Keratinocyte (primary cell): Measurements from ENCODE around the gene TTC1. TPM values are rescaled to one million over a fixed set of nuclear protein-coding genes. Genes with fewer than 3 reads are reported as not detected.
A peak's percentile ranks its signal among the peaks of the same experiment; 100 is the strongest.
"Not testable (repeated sequence)": the region's sequence is repeated elsewhere in the genome, so short reads cannot be mapped to it uniquely, and the experiment has no call there.

Experiments
- DNase-seq: peaks from one replicate; pipeline ENCODE4 v3.0.0-alpha.2; 2011; ENCODE audit warnings: low read depth, missing footprints, low spot score
- FAIRE-seq: peaks from 2 replicates; lab custom pipeline; 2011; peaks lifted over from hg19 to GRCh38; lab: Jason Lieb, UNC
- H2AFZ ChIP-seq: 2 replicates; pipeline ENCODE4 v1.6.0; 2012; ENCODE audit warnings: low read length, control low read depth, inconsistent platforms; ENCODE audit not compliant: control insufficient read depth
- H3K27ac ChIP-seq: 2 replicates; pipeline ENCODE4 v1.5.1; 2011; ENCODE audit warnings: low read length; ENCODE audit not compliant: control insufficient read depth, insufficient read depth
- H3K27me3 ChIP-seq: 3 replicates; pipeline ENCODE4 v1.6.0; 2011; ENCODE audit warnings: low read length; ENCODE audit not compliant: control insufficient read depth, insufficient read depth; ENCODE audit errors: extremely low read depth
- H3K36me3 ChIP-seq, 2 experiments: 2 replicates in 1 of 2; 3 replicates in 1 of 2; pipeline ENCODE4 v1.5.1; 2011; ENCODE audit warnings: low read length in 2 of 2, mild to moderate bottlenecking in 1 of 2; ENCODE audit not compliant: control insufficient read depth in 2 of 2, insufficient read depth in 2 of 2; ENCODE audit errors: extremely low read depth in 1 of 2
- H3K4me1 ChIP-seq: 3 replicates; pipeline ENCODE4 v1.5.1; 2011; ENCODE audit warnings: low read length; ENCODE audit not compliant: control insufficient read depth, insufficient read depth; ENCODE audit errors: extremely low read depth
- H3K4me2 ChIP-seq: 3 replicates; pipeline ENCODE4 v1.6.0; 2011; ENCODE audit warnings: low read depth, low read length; ENCODE audit not compliant: control insufficient read depth, insufficient read depth; ENCODE audit errors: extremely low read depth
- H3K4me3 ChIP-seq, 3 experiments: fragments of 200-600 bp in 1 of 3; sonication (generic) in 1 of 3; 2 replicates in 2 of 3; 3 replicates in 1 of 3; pipeline ENCODE4 v1.5.1; 2011 to 2016; ENCODE audit warnings: low read length in 3 of 3, mild to moderate bottlenecking in 3 of 3, control low read depth in 2 of 3, inconsistent platforms in 1 of 3, low read depth in 1 of 3, mixed read lengths in 1 of 3, mixed run types in 1 of 3, moderate library complexity in 1 of 3; ENCODE audit not compliant: control insufficient read depth in 2 of 3, insufficient read depth in 2 of 3; ENCODE audit errors: extremely low read depth in 1 of 3
- H3K79me2 ChIP-seq: 2 replicates; pipeline ENCODE4 v1.6.0; 2012; ENCODE audit warnings: low read length; ENCODE audit not compliant: control insufficient read depth, insufficient read depth
- H3K9ac ChIP-seq: 3 replicates; pipeline ENCODE4 v1.6.0; 2011; ENCODE audit warnings: low read length; ENCODE audit not compliant: control insufficient read depth, insufficient read depth; ENCODE audit errors: extremely low read depth
- H3K9me1 ChIP-seq: 3 replicates; pipeline ENCODE4 v1.6.0; 2011; ENCODE audit warnings: low read length; ENCODE audit not compliant: control insufficient read depth, insufficient read depth; ENCODE audit errors: extremely low read depth
- H3K9me3 ChIP-seq: 2 replicates; pipeline ENCODE4 v1.5.1; 2012; ENCODE audit warnings: low read depth, low read length; ENCODE audit not compliant: control insufficient read depth
- H4K20me1 ChIP-seq: 3 replicates; pipeline ENCODE4 v1.6.0; 2011; ENCODE audit warnings: low read length; ENCODE audit not compliant: control insufficient read depth, insufficient read depth; ENCODE audit errors: extremely low read depth
- CTCF ChIP-seq, 3 experiments: IDR thresholded peaks in 1 of 3; conservative IDR thresholded peaks in 1 of 3; optimal IDR thresholded peaks in 1 of 3; 2 replicates in 2 of 3; 3 replicates in 1 of 3; pipeline versions ENCODE3 to v1.5.1; 2011; ENCODE audit warnings: low read length in 3 of 3, mild to moderate bottlenecking in 3 of 3, moderate library complexity in 2 of 3, control low read depth in 1 of 3, inconsistent platforms in 1 of 3; ENCODE audit not compliant: insufficient read depth in 2 of 3; ENCODE audit errors: extremely low read depth in 1 of 3
- EZH2 ChIP-seq: IDR thresholded peaks from one replicate; pipeline ENCODE4 v1.6.1; 2012; ENCODE audit warnings: inconsistent platforms, mild to moderate bottlenecking, low read length, moderate library complexity
- dilution Hi-C: fragments of 300-500 bp; cut with MboI; formaldehyde crosslinking; loops from one replicate; pipeline ENCODE4 v1.7.0; 2020; ENCODE audit warnings: low sequenced_read_pairs; ENCODE audit not compliant: extremely low pct_ligation_motif_present
- polyA plus RNA-seq, 5 experiments: library from polyadenylated mRNA; depleted of rRNA in 3 of 5; stranded (reverse) in 3 of 5; stranded (forward) in 1 of 5; unstranded in 1 of 5; fragments of >200 nt; gene quantifications; 1 replicate in 1 of 5; 2 replicates in 3 of 5; 3 replicates in 1 of 5; pipeline versions ENCODE4 v1.2.1 to v1.2.3, GENCODE V29; 2011 to 2012; ENCODE audit warnings: missing spikeins in 2 of 5, low read depth in 1 of 5, low replicate concordance in 1 of 5

Gene TTC1
- polyA plus RNA-seq, 1 donor (not counting 4 experiments of a cell fraction or from before 2014, with no cell fraction given) = 51.7 TPM

GRCh38 chr5:159965031-159965837 is 43.7 kb upstream of the TTC1 start:
- no peak overlapping the region for H2AFZ ChIP-seq
- DNase-seq (no peak), FAIRE-seq (no peak)
- H3K36me3 ChIP-seq = no peaks in the 10 kb centered on the region
- H3K4me3 ChIP-seq = no peak overlapping the region
- no peaks in the 10 kb centered on the region for H3K9me3 ChIP-seq
- TF ChIP-seq CTCF (optimal IDR thresholded peaks at IDR 0.05 in 1 of 3, IDR thresholded peaks at IDR 0.05 in 1 of 3, conservative IDR thresholded peaks at IDR 0.05 in 1 of 3; ENCODE audit: extremely low read depth in 1 of 3, insufficient read depth in 2 of 3, low read length in 3 of 3) = peak; percentile 50 to 81 (median 51)
- TF ChIP-seq EZH2 = no peak
- peaks cover 2% of the 10 kb centered on the region for H3K4me1 ChIP-seq
- H3K4me2 ChIP-seq = no peak overlapping the region
- H4K20me1 ChIP-seq = no peaks in the 10 kb centered on the region
- no peaks in the 10 kb centered on the region for H3K9me1 ChIP-seq
- H3K27me3 ChIP-seq = no peaks in the 10 kb centered on the region
- H3K9ac ChIP-seq = no peak overlapping the region
- H3K79me2 ChIP-seq = no peaks in the 10 kb centered on the region
- dilution Hi-C loops = no loop called here
- no peak overlapping the region for H3K27ac ChIP-seq

GRCh38 chr5:159965838-159966128 is 43.2 kb upstream of the TTC1 start:
- H3K27ac ChIP-seq, H3K9me1 ChIP-seq, H3K36me3 ChIP-seq, H3K4me1 ChIP-seq, DNase-seq, H3K79me2 ChIP-seq, H3K9ac ChIP-seq, H3K4me3 ChIP-seq, H2AFZ ChIP-seq, H4K20me1 ChIP-seq, FAIRE-seq, H3K27me3 ChIP-seq, H3K4me2 ChIP-seq, H3K9me3 ChIP-seq, dilution Hi-C loops: not testable (repeated sequence)

GRCh38 chr5:159969966-159970365 is 39.0 kb upstream of the TTC1 start:
- no peak overlapping the region for H3K4me2 ChIP-seq
- H3K27ac ChIP-seq = no peak overlapping the region
- dilution Hi-C loops = no loop called here
- H3K27me3 ChIP-seq = no peaks in the 10 kb centered on the region
- H3K9ac ChIP-seq = no peak overlapping the region
- H2AFZ ChIP-seq = no peak overlapping the region
- no peaks in the 10 kb centered on the region for H3K9me1 ChIP-seq
- DNase-seq = no peak
- TF ChIP-seq CTCF (optimal IDR thresholded peaks at IDR 0.05 in 1 of 3, IDR thresholded peaks at IDR 0.05 in 1 of 3, conservative IDR thresholded peaks at IDR 0.05 in 1 of 3; ENCODE audit: extremely low read depth in 1 of 3, insufficient read depth in 2 of 3, low read length in 3 of 3) (no peak), EZH2 (no peak)
- no peak for FAIRE-seq
- no peaks in the 10 kb centered on the region for H3K79me2 ChIP-seq
- peaks cover 5% of the 10 kb centered on the region for H3K4me1 ChIP-seq
- H3K36me3 ChIP-seq = no peaks in the 10 kb centered on the region
- H3K4me3 ChIP-seq = no peak overlapping the region
- no peaks in the 10 kb centered on the region for H3K9me3 ChIP-seq
- no peaks in the 10 kb centered on the region for H4K20me1 ChIP-seq
